Neural cell (in vitro differentiated cells): ENCODE data around the gene CLDN4.

Experiments
- CTCF ChIP-seq: fragments of 450-650 bp; IDR thresholded peaks from 2 replicates; pipeline ENCODE4 v1.5.1; 2014; ENCODE audit warnings: antibody characterized with exemption, mild to moderate bottlenecking, moderate library complexity; ENCODE audit not compliant: poor library complexity, severe bottlenecking
- EP300 ChIP-seq: fragments of 450-650 bp; conservative IDR thresholded peaks from 2 replicates; pipeline ENCODE4 v1.6.1; 2014; ENCODE audit warnings: antibody characterized with exemption, mild to moderate bottlenecking, moderate library complexity; ENCODE audit not compliant: poor library complexity, severe bottlenecking
- EZH2 ChIP-seq: fragments of 200-600, 300-800 bp; shearing (Covaris generic), sonication (generic); IDR thresholded peaks from 2 replicates; pipeline ENCODE4 v1.6.1; 2014; ENCODE audit warnings: antibody characterized with exemption, low read length, borderline replicate concordance, mild to moderate bottlenecking; ENCODE audit not compliant: insufficient read depth, poor library complexity, severe bottlenecking
- MXI1 ChIP-seq: fragments of 450-650 bp; conservative IDR thresholded peaks from 2 replicates; pipeline ENCODE4 v1.6.1; 2014; ENCODE audit warnings: antibody characterized with exemption, mild to moderate bottlenecking; ENCODE audit not compliant: poor library complexity, severe bottlenecking
- POLR2AphosphoS5 ChIP-seq: IDR thresholded peaks from 2 replicates; pipeline ENCODE4 v1.6.1; 2012
- RAD21 ChIP-seq: fragments of 450-650 bp; conservative IDR thresholded peaks from 2 replicates; pipeline ENCODE4 v1.6.1; 2014; ENCODE audit warnings: antibody characterized with exemption, mild to moderate bottlenecking, moderate library complexity
- REST ChIP-seq: IDR thresholded peaks from 2 replicates; pipeline ENCODE4 v1.6.1; 2012; ENCODE audit warnings: borderline replicate concordance
- SMC3 ChIP-seq: fragments of 450-650 bp; conservative IDR thresholded peaks from 2 replicates; pipeline ENCODE4 v1.6.1; 2014; ENCODE audit warnings: antibody characterized with exemption, mild to moderate bottlenecking, moderate library complexity; ENCODE audit not compliant: poor library complexity
- TAF1 ChIP-seq: IDR thresholded peaks from 2 replicates; pipeline ENCODE4 v1.6.1; 2012; ENCODE audit warnings: low read depth

- no peak for TF ChIP-seq CTCF
- TF ChIP-seq TAF1 = no peak
- no peak for TF ChIP-seq SMC3
- no peak for TF ChIP-seq REST
- no peak for TF ChIP-seq POLR2AphosphoS5
- no peak for TF ChIP-seq MXI1
- TF ChIP-seq EP300 = no peak
- TF ChIP-seq EZH2 = no peak
- TF ChIP-seq RAD21 = no peak
These were observed 41.7 kb upstream of the CLDN4 start for GRCh38 chr7:73789051-73789450.
